Neuronal stem cell (in vitro differentiated cells): ENCODE data around the gene BCL2L15.
A peak's percentile ranks its signal among the peaks of the same experiment; 100 is the strongest.

Experiments
- DNase-seq: peaks from one replicate; pipeline ENCODE4 v3.0.0-alpha.2; 2013; ENCODE audit warnings: low spot score
- H2AFZ ChIP-seq: one replicate; pipeline ENCODE4 v1.6.1; 2013; ENCODE audit warnings: mild to moderate bottlenecking, low read length, inconsistent platforms
- H2AK5ac ChIP-seq: 2 replicates; pipeline ENCODE4 v1.6.1; 2013; ENCODE audit warnings: low read depth, mild to moderate bottlenecking, inconsistent platforms, low read length, moderate library complexity, mixed read lengths
- H2BK120ac ChIP-seq: 2 replicates; pipeline ENCODE4 v1.6.1; 2013; ENCODE audit warnings: low read depth, mild to moderate bottlenecking, inconsistent platforms, low read length, moderate library complexity, mixed read lengths
- H2BK12ac ChIP-seq: one replicate; pipeline ENCODE4 v1.6.1; 2013; ENCODE audit warnings: low read length, inconsistent platforms
- H2BK15ac ChIP-seq: 2 replicates; pipeline ENCODE4 v1.6.1; 2013; ENCODE audit warnings: mild to moderate bottlenecking, low read length, inconsistent platforms, mixed read lengths
- H2BK5ac ChIP-seq: one replicate; pipeline ENCODE4 v1.6.1; 2013; ENCODE audit warnings: inconsistent platforms, mild to moderate bottlenecking, low read length, moderate library complexity
- H3K14ac ChIP-seq: one replicate; pipeline ENCODE4 v1.6.1; 2013; ENCODE audit warnings: low read length, inconsistent platforms
- H3K18ac ChIP-seq: 2 replicates; pipeline ENCODE4 v1.6.1; 2013; ENCODE audit warnings: low read length, inconsistent platforms
- H3K23ac ChIP-seq: 2 replicates; pipeline ENCODE4 v1.6.1; 2013; ENCODE audit warnings: low read depth, mild to moderate bottlenecking, mixed read lengths, low read length, inconsistent platforms; ENCODE audit not compliant: poor library complexity
- H3K27ac ChIP-seq: replicated peaks from 3 replicates; pipeline ENCODE4 v1.5.1; 2013; ENCODE audit warnings: low read length, inconsistent platforms
- H3K27me3 ChIP-seq, 3 experiments: 2 replicates each; pipeline ENCODE4 v1.6.1; 2013; ENCODE audit warnings: low read length in 3 of 3, mild to moderate bottlenecking in 2 of 3, inconsistent platforms in 1 of 3, low read depth in 1 of 3, mixed read lengths in 1 of 3, moderate library complexity in 1 of 3; ENCODE audit not compliant: control insufficient read depth in 3 of 3, insufficient read depth in 3 of 3
- H3K36me3 ChIP-seq, 2 donors: replicated peaks in 1 of 2; 2 replicates each; pipeline ENCODE4 v1.6.1; 2013; ENCODE audit warnings: low read length in 2 of 2; ENCODE audit not compliant: control insufficient read depth in 2 of 2, insufficient read depth in 2 of 2
- H3K4ac ChIP-seq: 2 replicates; pipeline ENCODE4 v1.6.1; 2013; ENCODE audit warnings: inconsistent platforms, mild to moderate bottlenecking, low read length, moderate library complexity
- H3K4me1 ChIP-seq, 2 donors: 1 replicate in 1 of 2; 2 replicates in 1 of 2; pipeline ENCODE4 v1.6.1; 2013; ENCODE audit warnings: low read length in 2 of 2, low read depth in 1 of 2; ENCODE audit not compliant: control insufficient read depth in 2 of 2, insufficient read depth in 1 of 2
- H3K4me2 ChIP-seq: one replicate; pipeline ENCODE4 v1.6.1; 2013; ENCODE audit warnings: mild to moderate bottlenecking, low read length, inconsistent platforms; ENCODE audit not compliant: insufficient read depth, poor library complexity, severe bottlenecking
- H3K4me3 ChIP-seq, 2 donors: 2 replicates each; pipeline ENCODE4 v1.5.1; 2013; ENCODE audit warnings: low read length in 2 of 2, mild to moderate bottlenecking in 2 of 2, inconsistent platforms in 1 of 2, moderate library complexity in 1 of 2
- H3K79me1 ChIP-seq: one replicate; pipeline ENCODE4 v1.6.1; 2013; ENCODE audit warnings: low read depth, mild to moderate bottlenecking, inconsistent platforms, low read length, moderate library complexity
- H3K9ac ChIP-seq: one replicate; pipeline ENCODE4 v1.6.1; 2013; ENCODE audit warnings: mild to moderate bottlenecking, low read depth, low read length, inconsistent platforms; ENCODE audit not compliant: poor library complexity
- H3K9me3 ChIP-seq, 2 donors: replicated peaks in 1 of 2; 2 replicates each; pipeline versions ENCODE3 to v1.6.1; 2013; ENCODE audit warnings: low read length in 2 of 2, mild to moderate bottlenecking in 2 of 2, inconsistent platforms in 1 of 2, low read depth in 1 of 2, mixed read lengths in 1 of 2, moderate library complexity in 1 of 2; ENCODE audit not compliant: control insufficient read depth in 2 of 2, insufficient read depth in 1 of 2
- H4K8ac ChIP-seq: one replicate; pipeline ENCODE4 v1.6.1; 2013; ENCODE audit warnings: low read depth, mild to moderate bottlenecking, inconsistent platforms, low read length, moderate library complexity
- H4K91ac ChIP-seq: one replicate; pipeline ENCODE4 v1.6.1; 2013; ENCODE audit warnings: low read length, low read depth, mild to moderate bottlenecking, inconsistent platforms; ENCODE audit not compliant: poor library complexity
- WGBS, 2 donors: extraction: QIAGEN DNeasy Blood & Tissue Kit; methylation state at CpG; one replicate each; pipeline ENCODE4 v1.1.7; 2013; ENCODE audit warnings: missing lambda C conversion rate in 2 of 2, mixed read lengths in 1 of 2; ENCODE audit not compliant: insufficient read length in 2 of 2, insufficient replicate concordance in 1 of 2; ENCODE audit errors: extremely low coverage in 2 of 2; 5-methylcytosine and 5-hydroxymethylcytosine counted together

The BCL2L15 gene

GRCh38 chr1:113934511-113935055 is 47.2 kb upstream of the BCL2L15 start:
- H2AFZ ChIP-seq, result no peak overlapping the region
- no peak for DNase-seq
- no peak overlapping the region for H3K18ac ChIP-seq
- H3K23ac ChIP-seq, result no peak overlapping the region
- no peak overlapping the region for H4K8ac ChIP-seq
- no peak overlapping the region for H4K91ac ChIP-seq
- WGBS, 2 donors, result no CpG with 5 or more reads among the region's 5 CpGs
- no peak overlapping the region for H3K9ac ChIP-seq
- peaks cover 1 to 4% of the 10 kb centered on the region in 2 donors for H3K4me1 ChIP-seq
- H3K4me2 ChIP-seq, result no peak overlapping the region
- H3K36me3 ChIP-seq, result no peaks in the 10 kb centered on the region
- H3K14ac ChIP-seq, result no peak overlapping the region
- no peak overlapping the region for H2BK5ac ChIP-seq
- H2BK15ac ChIP-seq, result no peak overlapping the region
- no peaks in the 10 kb centered on the region for H3K9me3 ChIP-seq
- H2BK120ac ChIP-seq, result no peak overlapping the region
- no peak overlapping the region for H2AK5ac ChIP-seq
- no peak overlapping the region for H2BK12ac ChIP-seq
- H3K79me1 ChIP-seq, result peaks cover 9% of the 10 kb centered on the region
- no peak overlapping the region for H3K27ac ChIP-seq
- no peaks in the 10 kb centered on the region for H3K27me3 ChIP-seq
- no peak overlapping the region for H3K4me3 ChIP-seq
- H3K4ac ChIP-seq, result no peak overlapping the region

GRCh38 chr1:113934006-113934405 is 46.6 kb upstream of the BCL2L15 start:
- H2BK12ac ChIP-seq, result no peak overlapping the region
- no peak for DNase-seq
- no peak overlapping the region for H2BK15ac ChIP-seq
- no peak overlapping the region for H3K4ac ChIP-seq
- H2AK5ac ChIP-seq, result no peak overlapping the region
- no peaks in the 10 kb centered on the region for H3K36me3 ChIP-seq
- H2BK120ac ChIP-seq, result no peak overlapping the region
- H3K4me1 ChIP-seq, result peaks cover 1 to 4% of the 10 kb centered on the region in 2 donors
- no peak overlapping the region for H3K4me2 ChIP-seq
- no peak overlapping the region for H3K27ac ChIP-seq
- no peak overlapping the region for H2BK5ac ChIP-seq
- no peak overlapping the region for H3K18ac ChIP-seq
- H4K8ac ChIP-seq, result no peak overlapping the region
- H3K9me3 ChIP-seq, result no peaks in the 10 kb centered on the region
- H3K14ac ChIP-seq, result no peak overlapping the region
- H3K23ac ChIP-seq, result no peak overlapping the region
- H3K27me3 ChIP-seq, result no peaks in the 10 kb centered on the region
- H2AFZ ChIP-seq, result no peak overlapping the region
- H3K9ac ChIP-seq, result no peak overlapping the region
- H4K91ac ChIP-seq, result no peak overlapping the region
- no peak overlapping the region for H3K4me3 ChIP-seq
- peaks cover 9% of the 10 kb centered on the region for H3K79me1 ChIP-seq

- no peak overlapping the region for H2BK15ac ChIP-seq
- H3K79me1 ChIP-seq, result peaks cover 6% of the 10 kb centered on the region
- H3K9me3 ChIP-seq, result no peaks in the 10 kb centered on the region
- H3K4me3 ChIP-seq, result no peak overlapping the region
- H3K9ac ChIP-seq, result no peak overlapping the region
- DNase-seq, result no peak
- no peak overlapping the region for H2BK120ac ChIP-seq
- H3K4ac ChIP-seq, result no peak overlapping the region
- H3K4me2 ChIP-seq, result no peak overlapping the region
- no peak overlapping the region for H3K23ac ChIP-seq
- no peaks in the 10 kb centered on the region for H3K36me3 ChIP-seq
- no peak overlapping the region for H4K91ac ChIP-seq
- no peak overlapping the region for H2AK5ac ChIP-seq
- peaks cover 5 to 9% of the 10 kb centered on the region in 2 donors for H3K4me1 ChIP-seq
- H2AFZ ChIP-seq, result no peak overlapping the region
- H2BK12ac ChIP-seq, result no peak overlapping the region
- no peak overlapping the region for H4K8ac ChIP-seq
- H3K18ac ChIP-seq, result no peak overlapping the region
- no peak overlapping the region for H2BK5ac ChIP-seq
- no peaks in the 10 kb centered on the region for H3K27me3 ChIP-seq
- H3K14ac ChIP-seq, result no peak overlapping the region
- WGBS, 2 donors, result no CpG with 5 or more reads among the region's 3 CpGs
- no peak overlapping the region for H3K27ac ChIP-seq
Measured at GRCh38 chr1:113931451-113931851, 44.1 kb upstream of the BCL2L15 start.

GRCh38 chr1:113930499-113931161 is 43.2 kb upstream of the BCL2L15 start:
- Histone ChIP-seq H3K79me1 (peaks cover 6% of the 10 kb centered on the region), H3K18ac (no peak overlapping the region), H2BK12ac (no peak overlapping the region), H2BK120ac (no peak overlapping the region), H3K14ac (no peak overlapping the region), H4K91ac (no peak overlapping the region), H3K27me3 (no peaks in the 10 kb centered on the region), H3K9me3 (no peaks in the 10 kb centered on the region), H2AK5ac (no peak overlapping the region), H2AFZ (peak overlapping the region; percentile 91), H3K4me2 (peak overlapping the region; percentile 79), H3K4me3 (peak overlapping the region; percentile 54 to 98), H4K8ac (no peak overlapping the region), H2BK15ac (no peak overlapping the region), H2BK5ac (no peak overlapping the region), H3K23ac (no peak overlapping the region), H3K9ac (peak overlapping the region; percentile 36), H3K4ac (no peak overlapping the region), H3K27ac (no peak overlapping the region), H3K4me1 (peaks cover 5 to 9% of the 10 kb centered on the region in 2 donors), H3K36me3 (no peaks in the 10 kb centered on the region)
- WGBS, 2 donors, result no CpG with 5 or more reads among the region's 8 CpGs
- DNase-seq, result peak; percentile 32
